ENCODE measurements around the gene FN1.
"Not testable (repeated sequence)": the region's sequence is repeated elsewhere in the genome, so short reads cannot be mapped to it uniquely, and the experiment has no call there.

FN1 gene

GRCh38 chr2:215320679-215321078 lies 115.2 kb downstream of the FN1 start:
- Mint-ChIP-seq H3K9me3 (no peaks in the 10 kb centered on the region), H3K27ac (no peak overlapping the region), H3K4me3 (no peak overlapping the region)

GRCh38 chr2:215320102-215320501 lies 115.8 kb downstream of the FN1 start:
- no peaks in the 10 kb centered on the region for H3K27me3 Mint-ChIP-seq
- ATAC-seq (replicated peaks) (no peak), DNase-seq (no peak)
- H3K36me3 Mint-ChIP-seq: peaks cover 44 to 65% of the 10 kb centered on the region in 2 donors
- H3K4me3 Mint-ChIP-seq: no peak overlapping the region
- H3K4me1 Mint-ChIP-seq: peaks cover 12 to 28% of the 10 kb centered on the region in 2 donors
- H3K27ac Mint-ChIP-seq: no peak overlapping the region
- no peaks in the 10 kb centered on the region for H3K9me3 Mint-ChIP-seq

More at GRCh38 chr2:215320679-215321078, 115.2 kb downstream of the FN1 start:
- H3K27me3 Mint-ChIP-seq: no peaks in the 10 kb centered on the region
- H3K4me1 Mint-ChIP-seq: peaks cover 12 to 26% of the 10 kb centered on the region in 2 donors
- ATAC-seq (replicated peaks) (no peak), DNase-seq (no peak)
- H3K36me3 Mint-ChIP-seq: peaks cover 44 to 63% of the 10 kb centered on the region in 2 donors

- Mint-ChIP-seq H3K4me1 (peaks cover 16 to 34% of the 10 kb centered on the region in 2 donors), H3K27ac (no peak overlapping the region), H3K36me3 (peaks cover 46 to 69% of the 10 kb centered on the region in 2 donors), H3K4me3 (no peak overlapping the region), H3K9me3 (no peaks in the 10 kb centered on the region), H3K27me3 (no peaks in the 10 kb centered on the region)
- ATAC-seq (replicated peaks): no peak
- DNase-seq: no peak
Measured at GRCh38 chr2:215319500-215319899, 116.4 kb downstream of the FN1 start.

- no peak for ATAC-seq (replicated peaks)
- Mint-ChIP-seq H3K27ac (no peak overlapping the region), H3K9me3 (no peaks in the 10 kb centered on the region), H3K36me3 (peaks cover 37 to 64% of the 10 kb centered on the region in 2 donors), H3K27me3 (no peaks in the 10 kb centered on the region), H3K4me3 (no peak overlapping the region), H3K4me1 (peaks cover 21 to 42% of the 10 kb centered on the region in 2 donors)
- DNase-seq: no peak
Measured at GRCh38 chr2:215316336-215316735, 119.5 kb downstream of the FN1 start.

DNA sequence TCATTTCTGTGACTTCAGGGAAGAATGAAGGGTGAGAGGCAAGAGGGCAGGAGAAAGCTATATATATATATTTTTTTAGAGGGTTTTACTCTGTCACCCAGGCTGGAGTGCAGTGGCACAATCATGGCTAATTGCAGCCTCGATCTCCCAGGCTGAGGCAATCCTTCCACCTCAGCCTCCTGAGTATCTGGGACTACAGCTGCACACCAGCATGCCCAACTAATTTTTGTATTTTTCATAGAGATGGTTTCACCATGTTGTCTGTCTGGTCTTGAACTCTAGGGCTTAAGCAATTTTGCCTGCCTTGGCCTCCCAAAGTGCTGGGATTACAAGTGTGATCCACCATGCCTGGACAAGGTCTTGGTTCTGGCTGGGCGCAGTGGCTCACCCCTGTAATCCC lies 120.6 kb downstream of the FN1 start:
- Mint-ChIP-seq H3K27ac (no peak overlapping the region), H3K36me3 (peaks cover 28 to 54% of the 10 kb centered on the region in 2 donors), H3K4me3 (no peak overlapping the region), H3K4me1 (peaks cover 16 to 34% of the 10 kb centered on the region in 2 donors), H3K27me3 (no peaks in the 10 kb centered on the region), H3K9me3 (no peaks in the 10 kb centered on the region)
- no peak for ATAC-seq (replicated peaks)
- DNase-seq: no peak

- H3K36me3 Mint-ChIP-seq: peaks cover 24 to 50% of the 10 kb centered on the region in 2 donors
- DNase-seq: no peak
- ATAC-seq (replicated peaks): no peak
- no peak overlapping the region for H3K27ac Mint-ChIP-seq
- H3K9me3 Mint-ChIP-seq: no peaks in the 10 kb centered on the region
- no peaks in the 10 kb centered on the region for H3K27me3 Mint-ChIP-seq
- H3K4me3 Mint-ChIP-seq: peak overlapping the region in 1 of 2 donors; percentile 32
- H3K4me1 Mint-ChIP-seq: peaks cover 14 to 31% of the 10 kb centered on the region in 2 donors
Measured at GRCh38 chr2:215314896-215315295, 121.0 kb downstream of the FN1 start.

GRCh38 chr2:215313255-215313613 lies 122.6 kb downstream of the FN1 start:
- no peak for DNase-seq
- peaks cover 14 to 31% of the 10 kb centered on the region in 2 donors for H3K4me1 Mint-ChIP-seq
- peak overlapping the region; percentile 90 to 91 for H3K4me3 Mint-ChIP-seq
- peak overlapping the region; percentile 42 for H3K27ac Mint-ChIP-seq
- no peak for ATAC-seq (replicated peaks)
- peaks cover 23 to 43% of the 10 kb centered on the region in 2 donors for H3K36me3 Mint-ChIP-seq
- no peaks in the 10 kb centered on the region for H3K27me3 Mint-ChIP-seq
- H3K9me3 Mint-ChIP-seq: no peaks in the 10 kb centered on the region

GRCh38 chr2:215311625-215312396 lies 124.1 kb downstream of the FN1 start, which contains the start of gene ATIC:
Gene ATIC (plus strand): TSS chr2:215312059. CDS start chr2:215312143, 84 bp downstream.
- Mint-ChIP-seq H3K9me3 (no peaks in the 10 kb centered on the region), H3K4me3 (peak within 1 kb of the TSS; percentile 90 to 91), H3K4me1 (peaks cover 14 to 27% of the 10 kb centered on the region in 2 donors), H3K27me3 (no peaks in the 10 kb centered on the region), H3K36me3 (peaks cover 23 to 33% of the 10 kb centered on the region in 2 donors), H3K27ac (peak within 1 kb of the TSS; percentile 93)
- peak; percentile 90 for DNase-seq
- ATAC-seq (replicated peaks): peak; percentile 98 to 99

- peaks cover 22 to 31% of the 10 kb centered on the region in 2 donors for H3K36me3 Mint-ChIP-seq
- H3K27ac Mint-ChIP-seq: peak overlapping the region; percentile 89
- peaks cover 14 to 27% of the 10 kb centered on the region in 2 donors for H3K4me1 Mint-ChIP-seq
- H3K4me3 Mint-ChIP-seq: peak overlapping the region; percentile 85 to 91
- ATAC-seq (replicated peaks): peak in 1 of 2 donors; percentile 45
- not testable (repeated sequence) for H3K27me3 Mint-ChIP-seq, H3K9me3 Mint-ChIP-seq, DNase-seq
Measured at GRCh38 chr2:215311259-215311624, 124.6 kb downstream of the FN1 start.
